Chondrocyte (in vitro differentiated cells): ENCODE measurements around the gene RAX2. TPM values are rescaled to one million over a fixed set of nuclear protein-coding genes. Genes with fewer than 3 reads are reported as not detected.

Experiments used
- DNase-seq: peaks from one replicate; pipeline ENCODE4 v3.0.0; 2021; ENCODE audit warnings: mixed read lengths, low spot score
- H3K27ac Mint-ChIP-seq: one replicate; pipeline ENCODE4 v1.8.0; 2021; ENCODE audit warnings: mild to moderate bottlenecking, moderate library complexity, mixed read lengths; ENCODE audit not compliant: unreplicated experiment
- H3K27me3 Mint-ChIP-seq: 2 replicates; pipeline ENCODE4 v1.8.0; 2021; ENCODE audit warnings: low read depth, mixed read lengths
- H3K36me3 Mint-ChIP-seq: 2 replicates; pipeline ENCODE4 v1.8.0; 2021; ENCODE audit warnings: low read depth, mixed read lengths
- H3K4me1 Mint-ChIP-seq: 2 replicates; pipeline ENCODE4 v1.8.0; 2021; ENCODE audit warnings: low read depth, mild to moderate bottlenecking, mixed read lengths
- H3K4me3 Mint-ChIP-seq: one replicate; pipeline ENCODE4 v1.8.0; 2021; ENCODE audit warnings: mild to moderate bottlenecking, moderate library complexity, mixed read lengths; ENCODE audit not compliant: unreplicated experiment
- H3K9me3 Mint-ChIP-seq: 2 replicates; pipeline ENCODE4 v1.8.0; 2021; ENCODE audit warnings: low read depth, mixed read lengths
- CTCF ChIP-seq: fragments of 200-600 bp; sonication (generic); IDR thresholded peaks from 2 replicates; pipeline ENCODE4 v1.5.0; 2021; ENCODE audit warnings: antibody characterized with exemption, mild to moderate bottlenecking, moderate library complexity
- total RNA-seq: library from RNA; stranded (reverse); gene quantifications from 3 replicates; pipeline ENCODE4 v1.2.1, GENCODE V29; 2021

Gene RAX2
- total RNA-seq, 1 donor from 2014 or later: not detected

- H3K4me3 Mint-ChIP-seq: no peak overlapping the region
- H3K9me3 Mint-ChIP-seq: no peaks in the 10 kb centered on the region
- no peaks in the 10 kb centered on the region for H3K4me1 Mint-ChIP-seq
- no peak overlapping the region for H3K27ac Mint-ChIP-seq
- DNase-seq: no peak
- no peaks in the 10 kb centered on the region for H3K36me3 Mint-ChIP-seq
- TF ChIP-seq CTCF: no peak
- peaks cover 11% of the 10 kb centered on the region for H3K27me3 Mint-ChIP-seq
Measured at GRCh38 chr19:3807131-3807480, 35.1 kb upstream of the RAX2 start.

DNA sequence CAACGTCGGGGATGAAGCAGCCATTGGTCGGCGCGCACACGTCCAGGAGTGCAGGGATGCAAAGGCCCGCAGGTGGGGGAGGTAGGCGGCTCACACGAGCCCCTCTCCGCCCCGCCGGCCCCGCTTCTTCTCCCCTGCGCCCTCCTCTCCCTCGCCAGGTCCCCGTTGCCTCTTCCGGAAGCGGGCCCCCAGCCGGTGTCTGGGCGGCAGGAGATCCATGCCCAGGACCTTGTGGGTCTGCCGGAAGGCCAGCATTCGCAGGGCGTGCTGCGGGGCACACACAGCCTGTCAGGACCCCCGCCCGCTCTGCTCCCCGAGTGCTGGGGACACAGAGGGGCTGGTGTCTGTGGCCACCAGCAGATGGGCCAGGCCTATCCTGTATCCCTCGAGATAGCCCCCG, 33.8 kb upstream of the RAX2 start:
- H3K4me1 Mint-ChIP-seq: peaks cover 7% of the 10 kb centered on the region
- no peak for TF ChIP-seq CTCF
- no peak for DNase-seq
- no peaks in the 10 kb centered on the region for H3K36me3 Mint-ChIP-seq
- no peak overlapping the region for H3K4me3 Mint-ChIP-seq
- no peaks in the 10 kb centered on the region for H3K9me3 Mint-ChIP-seq
- peaks cover 19% of the 10 kb centered on the region for H3K27me3 Mint-ChIP-seq
- no peak overlapping the region for H3K27ac Mint-ChIP-seq

DNA sequence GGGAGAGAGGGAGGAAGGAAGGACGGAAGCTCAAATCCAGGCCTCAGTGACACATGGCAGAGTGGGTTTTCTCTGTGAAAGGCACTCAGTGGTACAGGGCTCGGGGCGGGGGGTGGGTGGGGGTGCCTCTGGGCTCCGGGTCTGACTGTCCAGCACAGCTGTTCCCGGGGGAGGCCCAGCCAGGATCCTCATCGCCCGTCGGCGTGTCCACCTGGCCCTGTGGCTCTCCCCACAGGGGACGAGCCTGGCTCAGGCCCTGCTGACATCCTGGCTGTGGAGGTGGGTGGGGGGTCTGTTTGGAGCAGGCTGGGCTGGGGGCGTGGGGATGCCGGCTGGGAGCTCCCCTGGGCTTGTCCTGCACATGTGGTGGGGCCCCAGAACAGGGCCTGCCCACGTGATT, 32.4 kb upstream of the RAX2 start:
- Mint-ChIP-seq H3K9me3 (no peaks in the 10 kb centered on the region), H3K4me3 (no peak overlapping the region), H3K36me3 (no peaks in the 10 kb centered on the region), H3K4me1 (peaks cover 7% of the 10 kb centered on the region), H3K27ac (no peak overlapping the region), H3K27me3 (peaks cover 22% of the 10 kb centered on the region)
- no peak for DNase-seq
- no peak for TF ChIP-seq CTCF

DNA sequence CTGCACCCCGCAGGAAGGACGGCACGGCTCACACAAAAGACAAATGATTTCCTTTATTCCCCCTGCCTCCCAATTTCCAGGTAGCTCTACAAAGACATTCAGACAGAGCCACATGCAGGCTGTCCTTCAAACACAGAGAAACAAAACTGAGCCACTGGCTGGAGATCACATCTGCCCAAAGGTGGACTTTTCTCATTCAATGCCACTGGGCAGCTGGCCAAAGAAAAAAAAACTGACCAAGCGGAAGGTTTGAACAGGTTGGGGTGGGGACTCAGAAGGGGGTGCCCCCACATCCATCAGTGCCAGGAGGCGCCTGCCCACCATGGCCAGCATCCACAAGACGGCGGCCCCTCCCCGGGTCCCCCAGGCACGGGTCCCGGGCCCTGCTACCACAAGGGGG, 32.0 kb upstream of the RAX2 start:
- peaks cover 26% of the 10 kb centered on the region for H3K27me3 Mint-ChIP-seq
- DNase-seq: no peak
- H3K9me3 Mint-ChIP-seq: no peaks in the 10 kb centered on the region
- no peaks in the 10 kb centered on the region for H3K36me3 Mint-ChIP-seq
- H3K4me3 Mint-ChIP-seq: no peak overlapping the region
- H3K4me1 Mint-ChIP-seq: peaks cover 7% of the 10 kb centered on the region
- H3K27ac Mint-ChIP-seq: no peak overlapping the region
- TF ChIP-seq CTCF: no peak

GRCh38 chr19:3803114-3803888, 31.3 kb upstream of the RAX2 start:
- no peak for DNase-seq
- Mint-ChIP-seq H3K9me3 (no peaks in the 10 kb centered on the region), H3K4me1 (peaks cover 7% of the 10 kb centered on the region), H3K27me3 (peaks cover 26% of the 10 kb centered on the region), H3K36me3 (no peaks in the 10 kb centered on the region), H3K4me3 (no peak overlapping the region), H3K27ac (no peak overlapping the region)
- no peak for TF ChIP-seq CTCF
